Aorta (tissue), 5 donors: Measurements from ENCODE around the gene MTA3. TPM values are rescaled to one million over a fixed set of nuclear protein-coding genes. Genes with fewer than 3 reads are reported as not detected.
A peak's percentile ranks its signal among the peaks of the same experiment; 100 is the strongest.

Experiments
- ATAC-seq: fragments of 200-7000 bp; cut with Tn5 transposase; one replicate; pipeline ENCODE4 v1.9.1; 2022; ENCODE audit warnings: moderate library complexity; ENCODE audit not compliant: low FRiP score
- DNase-seq, 2 donors: peaks; one replicate each; pipeline ENCODE4 v3.0.0-alpha.2; 2020
- H3K27ac ChIP-seq, 2 donors: one replicate each; pipeline ENCODE4 v1.5.1; 2013; ENCODE audit warnings: low read length in 2 of 2, mild to moderate bottlenecking in 2 of 2, moderate library complexity in 2 of 2, control low read depth in 1 of 2, inconsistent platforms in 1 of 2, low read depth in 1 of 2
- H3K27me3 ChIP-seq, 2 donors: one replicate each; pipeline ENCODE4 v1.6.1; 2013; ENCODE audit warnings: control low read depth in 1 of 2, low read length in 1 of 2, mild to moderate bottlenecking in 1 of 2, moderate library complexity in 1 of 2; ENCODE audit not compliant: insufficient read depth in 2 of 2, control insufficient read depth in 1 of 2
- H3K36me3 ChIP-seq, 2 donors: one replicate each; pipeline ENCODE4 v1.6.1; 2013; ENCODE audit warnings: control low read depth in 1 of 2, low read length in 1 of 2, mild to moderate bottlenecking in 1 of 2; ENCODE audit not compliant: insufficient read depth in 2 of 2, control insufficient read depth in 1 of 2
- H3K4me1 ChIP-seq, 2 donors: one replicate each; pipeline ENCODE4 v1.6.1; 2013; ENCODE audit warnings: low read length in 2 of 2, control low read depth in 1 of 2, mild to moderate bottlenecking in 1 of 2, moderate library complexity in 1 of 2; ENCODE audit not compliant: insufficient read depth in 2 of 2, control insufficient read depth in 1 of 2
- H3K4me3 ChIP-seq, 2 donors: one replicate each; pipeline ENCODE4 v1.5.1; 2013; ENCODE audit warnings: low read length in 2 of 2, control low read depth in 1 of 2, mild to moderate bottlenecking in 1 of 2
- H3K9me3 ChIP-seq: one replicate; pipeline ENCODE4 v1.6.1; 2013; ENCODE audit warnings: mild to moderate bottlenecking, low read length; ENCODE audit not compliant: control insufficient read depth
- WGBS, 2 donors: extraction: QIAGEN DNeasy Blood & Tissue Kit; methylation state at CpG; one replicate each; pipeline ENCODE4 v1.1.7; 2013; 5-methylcytosine and 5-hydroxymethylcytosine counted together
- intact Hi-C, 2 donors: fragments of 100-400 bp; cut with DNase I; formaldehyde crosslinking; loops; one replicate each; pipeline versions ENCODE4 v1.14.2 to v1.15.0; 2022
- long read RNA-seq, 2 donors: library from polyadenylated mRNA; unstranded; transcript quantifications; one replicate each; pipeline ENCODE4 v2.0.0, GENCODE V29; 2020 to 2021
- polyA plus RNA-seq, 2 donors: library from polyadenylated mRNA; stranded (reverse); fragments of 200-250 nt; gene quantifications; one replicate each; pipeline ENCODE4 v1.2.3, GENCODE V29; 2013
- total RNA-seq, 2 donors: library from RNA; stranded (reverse); fragmentation: NEBNext Ultra II Directional; extraction: Animal tissue kit (Norgen Biotek cat#: 25700); gene quantifications; one replicate each; pipeline ENCODE4 v1.2.1, GENCODE V29; 2021
- donor health status: healthy with polysubstance abuse.
- donor health status: Bipolar disorder and iron deficiency.
- donor health status: DM: no; HTN: no; CAD: no.
- donor health status: DM: no; HTN: no; CAD: no.
- donor health status: DM: yes; HTN: yes; CAD: no.

The MTA3 gene
- 10 to 100 TPM; 46.3 to 50.7 TPM for total RNA-seq
- 10 to 100 TPM; 17.3 to 26.1 TPM for polyA plus RNA-seq
- long read RNA-seq, donor 1, transcript MTA3-204 (14 exons, 2,041 nt) = major isoform, 13 of 57 reads
- long read RNA-seq, donor 1, transcript MTA3-205 (14 exons, 2,202 nt) = minor isoform, 12 of 57 reads
- long read RNA-seq, donor 1, partial matches to known transcripts = 13 of 57 reads
- long read RNA-seq, donor 1, other reads (novel, unspliced or antisense) = 16 of 57 reads
- long read RNA-seq, donor 2, transcript MTA3-205 (14 exons, 2,202 nt) = major isoform, 10 of 29 reads
- long read RNA-seq, donor 2, partial matches to known transcripts = 6 of 29 reads
- long read RNA-seq, donor 2, other reads (novel, unspliced or antisense) = 10 of 29 reads

DNA sequence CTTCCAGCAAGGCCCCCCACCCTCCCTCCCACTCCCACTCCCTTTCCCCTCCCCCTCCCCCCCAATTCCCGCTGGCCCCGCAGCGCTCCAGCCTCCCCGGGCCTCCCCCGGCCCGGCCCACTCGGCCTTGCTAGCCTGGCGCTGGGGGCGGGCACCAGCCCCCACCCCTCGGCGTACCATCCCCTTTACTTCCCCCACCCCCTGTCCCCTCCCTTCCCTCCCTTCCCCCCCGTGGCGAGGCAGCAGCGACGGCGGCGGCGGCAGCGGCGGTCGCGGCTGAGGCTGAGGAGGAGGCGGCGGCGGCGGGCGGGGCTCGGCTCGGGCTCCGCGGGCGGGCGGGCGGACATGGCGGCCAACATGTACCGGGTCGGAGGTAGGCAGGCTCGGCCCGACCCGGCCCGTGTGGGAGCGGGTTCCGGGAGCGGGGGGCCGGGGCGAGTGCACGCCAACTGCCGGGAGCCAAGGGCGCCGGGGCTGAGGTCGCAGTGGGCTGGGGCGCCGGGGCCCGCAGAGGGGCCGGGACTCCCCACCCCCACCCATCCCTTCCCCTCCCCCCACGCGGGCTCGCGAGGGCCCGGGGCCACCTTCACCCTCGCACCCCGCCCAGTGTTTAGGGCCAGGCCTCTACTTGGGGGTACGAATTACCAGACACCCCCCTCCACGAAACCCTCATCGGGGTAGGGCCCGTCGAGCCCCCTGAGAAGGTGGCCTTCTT lies at the start of gene MTA3:
Gene MTA3, plus strand, starts transcription at position 232 of the 715 bp plus-strand sequence. Its CDS starts 114 bp downstream, at position 346.
- H3K4me3 ChIP-seq = peak within 1 kb of the TSS; percentile 95 to 97
- no peaks in the 10 kb centered on the region for H3K9me3 ChIP-seq
- no peaks in the 10 kb centered on the region for H3K4me1 ChIP-seq
- H3K27me3 ChIP-seq = no peaks in the 10 kb centered on the region
- WGBS, 2 donors = 1 to 2% methylated on average over 23 to 67 of the region's 67 CpGs
- intact Hi-C loops = no loop called here
- H3K27ac ChIP-seq = peak within 1 kb of the TSS; percentile 16 to 68
- H3K36me3 ChIP-seq = no peaks in the 10 kb centered on the region
- ATAC-seq = peak; percentile 80
- peak; percentile 75 to 91 for DNase-seq

DNA sequence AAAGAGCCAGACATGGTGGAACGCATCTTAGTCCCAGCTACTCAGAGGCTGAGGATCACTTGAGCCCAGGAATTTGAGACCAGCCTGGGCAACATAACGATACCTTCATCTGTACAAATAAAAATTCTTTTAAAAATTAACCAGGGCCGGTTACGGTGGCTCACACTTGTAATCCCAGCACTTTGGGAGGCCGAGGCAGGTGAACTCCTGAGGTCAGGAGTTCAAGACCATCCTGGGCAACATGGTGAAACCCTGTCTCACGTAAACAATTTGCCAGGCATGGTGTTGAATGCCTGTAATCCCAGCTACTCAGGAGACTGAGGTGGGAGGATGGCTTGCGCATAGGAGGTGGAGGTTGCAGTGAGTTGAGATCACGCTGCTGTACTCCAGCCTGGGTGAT lies 48.8 kb upstream of the MTA3 start:
- Histone ChIP-seq H3K27me3 (peaks cover 0 to 1% of the 10 kb centered on the region in 2 donors), H3K36me3 (no peaks in the 10 kb centered on the region), H3K27ac (no peak overlapping the region), H3K4me1 (no peaks in the 10 kb centered on the region), H3K9me3 (no peaks in the 10 kb centered on the region), H3K4me3 (no peak overlapping the region)
- 91 to 93% methylated on average over 8 of the region's 8 CpGs for WGBS, 2 donors
- ATAC-seq (no peak), DNase-seq (no peak)
- intact Hi-C loops = no loop called here

DNA sequence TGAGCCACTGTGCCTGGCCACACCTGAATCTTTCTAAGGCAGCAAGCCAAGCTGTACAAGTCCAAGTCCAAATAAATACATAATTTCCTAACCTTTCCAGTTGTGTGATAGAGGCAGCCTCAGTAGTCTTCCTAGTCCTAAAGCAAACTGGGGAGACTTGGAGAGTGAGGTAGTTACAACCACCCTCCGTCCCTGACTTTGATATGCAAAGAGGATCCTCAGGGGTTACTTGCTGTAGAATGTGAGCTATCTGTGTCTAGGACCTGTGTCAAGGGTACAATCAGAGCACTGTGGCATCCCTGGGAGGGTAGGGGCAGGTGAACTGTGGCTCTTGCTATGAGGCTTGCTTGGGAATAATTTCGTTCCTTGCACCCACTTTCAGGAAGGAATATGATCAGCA lies 46.4 kb upstream of the MTA3 start:
- H3K9me3 ChIP-seq = no peaks in the 10 kb centered on the region
- 62 to 85% methylated on average over 2 of the region's 2 CpGs for WGBS, 2 donors
- H3K36me3 ChIP-seq = no peaks in the 10 kb centered on the region
- intact Hi-C loops = no loop called here
- H3K27ac ChIP-seq = no peak overlapping the region
- H3K4me3 ChIP-seq = no peak overlapping the region
- DNase-seq = no peak
- H3K27me3 ChIP-seq = peaks cover 0 to 1% of the 10 kb centered on the region in 2 donors
- ATAC-seq = no peak
- H3K4me1 ChIP-seq = no peaks in the 10 kb centered on the region

DNA sequence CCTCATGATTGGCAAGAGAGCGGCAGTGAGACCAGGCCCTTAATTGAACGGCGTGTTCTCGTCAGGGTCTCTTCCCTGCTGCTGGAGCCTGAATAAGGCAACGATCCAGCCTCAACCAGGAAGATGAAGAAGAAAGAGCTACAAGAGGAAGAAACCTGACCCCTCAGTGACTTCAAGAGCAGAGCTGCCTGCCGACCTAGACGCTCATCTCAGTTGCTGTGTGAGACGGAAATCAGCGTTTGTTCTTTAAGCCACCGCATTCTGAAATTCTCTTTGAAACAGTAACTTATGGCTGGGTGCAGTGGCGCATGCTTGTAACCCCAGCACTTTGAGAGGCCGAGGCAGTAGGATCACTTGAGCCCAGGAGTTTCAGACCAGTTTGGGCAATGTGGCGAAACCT lies 45.1 kb upstream of the MTA3 start:
- 64 to 69% methylated on average over 13 of the region's 13 CpGs for WGBS, 2 donors
- no peaks in the 10 kb centered on the region for H3K36me3 ChIP-seq
- H3K27ac ChIP-seq = no peak overlapping the region
- no peak for DNase-seq
- H3K27me3 ChIP-seq = peaks cover 0 to 1% of the 10 kb centered on the region in 2 donors
- intact Hi-C loops = no loop called here
- no peaks in the 10 kb centered on the region for H3K9me3 ChIP-seq
- ATAC-seq = no peak
- no peaks in the 10 kb centered on the region for H3K4me1 ChIP-seq
- no peak overlapping the region for H3K4me3 ChIP-seq

DNA sequence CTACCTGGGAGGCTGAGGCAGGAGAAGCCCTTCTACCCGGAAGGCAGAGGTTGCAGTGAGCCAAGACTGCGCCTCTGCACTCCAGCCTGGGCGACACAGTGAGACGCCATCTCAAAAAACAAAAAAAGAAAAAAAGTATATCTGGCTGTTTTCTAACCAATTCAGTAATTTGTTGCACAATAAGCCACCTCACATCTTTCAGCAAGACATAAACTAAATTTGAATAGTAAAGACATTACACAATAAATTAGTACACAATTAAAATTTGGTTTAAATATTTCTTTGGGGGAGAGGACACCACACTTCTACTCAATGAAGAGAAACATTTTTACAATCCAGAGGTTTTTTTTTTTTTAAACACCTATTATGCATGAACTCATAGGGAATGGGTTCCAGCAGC lies 36.0 kb upstream of the MTA3 start:
- ATAC-seq = no peak

DNA sequence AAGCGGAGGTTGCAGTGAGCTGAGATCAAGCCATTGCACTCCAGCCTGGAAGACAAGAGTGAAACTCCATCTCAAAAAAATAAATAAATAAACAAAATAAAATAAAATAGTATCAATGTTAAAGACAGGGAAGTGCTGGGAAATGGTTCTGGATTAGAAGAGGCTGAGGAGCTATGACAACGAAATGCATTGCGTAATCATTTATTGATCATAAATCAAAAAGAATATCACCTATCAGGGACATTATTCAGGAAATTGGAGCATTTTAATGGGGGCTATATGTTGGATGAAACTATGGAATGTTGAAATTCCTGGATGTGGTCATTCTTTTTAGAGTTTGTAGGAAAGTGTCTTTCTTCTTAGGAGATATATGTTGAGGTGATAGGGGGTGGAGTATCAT lies 30.9 kb upstream of the MTA3 start:
- Histone ChIP-seq H3K4me1 (no peaks in the 10 kb centered on the region), H3K4me3 (no peak overlapping the region), H3K27me3 (no peaks in the 10 kb centered on the region), H3K9me3 (no peaks in the 10 kb centered on the region), H3K27ac (no peak overlapping the region), H3K36me3 (no peaks in the 10 kb centered on the region)
- ATAC-seq = no peak
- 96 to 98% methylated on average over 3 of the region's 3 CpGs for WGBS, 2 donors
- no peak for DNase-seq
- intact Hi-C loops = no loop called here

More for the DNA sequence above, 36.0 kb upstream of the MTA3 start:
- Histone ChIP-seq H3K36me3 (no peaks in the 10 kb centered on the region), H3K4me3 (no peak overlapping the region), H3K27ac (no peak overlapping the region), H3K4me1 (no peaks in the 10 kb centered on the region), H3K9me3 (no peaks in the 10 kb centered on the region), H3K27me3 (no peaks in the 10 kb centered on the region)
- DNase-seq = no peak
- intact Hi-C loops = no loop called here
- 91 to 92% methylated on average over 4 of the region's 4 CpGs for WGBS, 2 donors

DNA sequence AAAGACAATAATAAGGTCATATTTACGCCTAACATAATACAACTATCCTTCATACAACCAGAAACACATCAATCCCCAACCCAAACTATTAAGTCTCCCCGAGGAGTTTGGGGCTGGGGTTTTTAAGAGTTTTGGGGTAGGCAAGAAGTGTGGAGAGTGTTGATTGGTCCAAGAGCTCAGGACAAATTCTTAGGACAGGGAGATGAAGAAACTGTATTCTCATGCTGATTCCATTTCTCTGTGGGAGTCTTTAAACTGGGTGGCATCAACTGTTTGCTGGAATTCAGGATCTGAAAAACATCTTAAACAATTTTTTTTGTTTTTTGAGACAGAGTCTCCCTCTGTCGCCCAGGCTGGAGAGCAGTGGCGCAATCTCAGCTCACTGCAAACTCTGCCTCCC lies 25.6 kb upstream of the MTA3 start:
- WGBS, 2 donors = 84 to 93% methylated on average over 4 of the region's 4 CpGs
- intact Hi-C loops = no loop called here
- no peaks in the 10 kb centered on the region for H3K9me3 ChIP-seq

DNA sequence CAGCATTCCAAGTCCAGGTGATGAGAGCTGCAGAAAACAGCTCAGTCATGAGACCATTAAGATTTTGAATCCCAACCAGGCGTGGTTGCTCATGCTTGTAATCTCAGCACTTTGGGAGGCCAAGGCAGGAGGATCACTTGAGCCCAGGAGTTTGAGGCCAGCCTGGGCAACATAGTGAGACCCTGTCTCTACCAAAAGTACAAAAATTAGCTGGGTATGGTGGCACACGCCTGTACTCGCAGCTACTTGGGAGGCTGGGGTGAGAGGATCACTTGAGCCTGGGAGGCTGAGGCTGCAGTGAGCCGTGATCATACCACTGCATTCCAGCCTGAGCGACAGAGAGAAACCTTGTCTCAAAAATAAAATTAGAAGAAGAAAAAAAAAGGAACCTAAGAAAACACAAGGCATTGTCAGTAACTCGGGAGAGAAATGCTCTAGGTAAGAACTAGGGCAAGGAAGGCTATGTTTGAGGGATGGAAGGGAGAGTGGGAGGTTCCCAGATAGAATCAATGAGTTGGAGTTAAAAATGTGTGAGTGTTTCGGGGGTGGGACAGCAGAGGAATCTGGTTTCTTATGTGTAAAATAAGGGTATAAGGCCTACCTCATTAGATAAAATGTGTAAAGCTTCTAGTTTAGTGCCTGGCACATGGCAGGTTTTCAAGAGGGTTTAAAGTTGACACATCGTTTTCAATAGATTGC lies 23.3 kb upstream of the MTA3 start:
- ATAC-seq = no peak

More for the DNA sequence above, 25.6 kb upstream of the MTA3 start:
- no peak for ATAC-seq
- H3K4me1 ChIP-seq = no peaks in the 10 kb centered on the region
- no peak for DNase-seq
- H3K27ac ChIP-seq = no peak overlapping the region
- H3K36me3 ChIP-seq = no peaks in the 10 kb centered on the region
- H3K27me3 ChIP-seq = no peaks in the 10 kb centered on the region
- no peak overlapping the region for H3K4me3 ChIP-seq

More for the DNA sequence above, 23.3 kb upstream of the MTA3 start:
- Histone ChIP-seq H3K36me3 (no peaks in the 10 kb centered on the region), H3K27me3 (no peaks in the 10 kb centered on the region), H3K27ac (no peak overlapping the region), H3K9me3 (no peaks in the 10 kb centered on the region), H3K4me1 (no peaks in the 10 kb centered on the region), H3K4me3 (no peak overlapping the region)
- WGBS, 2 donors = 87 to 89% methylated on average over 8 of the region's 8 CpGs
- intact Hi-C loops = no loop called here
- no peak for DNase-seq
